HepG2 (cell line): ENCODE measurements around the gene ADORA3.

ENCODE experiments used
- MTA1 ChIP-seq: sonication (generic); formaldehyde crosslinking; IDR thresholded peaks from 2 replicates; pipeline ENCODE4 v1.4.0; 2020; ENCODE audit warnings: missing genetic modification reagents, mild to moderate bottlenecking, borderline replicate concordance
- NONO ChIP-seq, 2 experiments: fragments of 450-650 bp in 1 of 2; sonication (generic) in 1 of 2; formaldehyde crosslinking in 1 of 2; IDR thresholded peaks in 1 of 2; conservative IDR thresholded peaks in 1 of 2; 2 replicates each; pipeline versions ENCODE4 v1.6.1 to v1.8.0; 2017 to 2022; ENCODE audit warnings: mild to moderate bottlenecking in 1 of 2, missing genetic modification reagents in 1 of 2, moderate library complexity in 1 of 2
- PBX3 ChIP-seq: sonication (generic); formaldehyde crosslinking; IDR thresholded peaks from 2 replicates; pipeline ENCODE4 v1.8.1; 2023; ENCODE audit warnings: missing genetic modification reagents, inconsistent platforms, borderline replicate concordance
- SOX13 ChIP-seq, 3 experiments: fragments of 450-650 bp in 1 of 3; sonication (generic) in 1 of 3; formaldehyde crosslinking in 1 of 3; IDR thresholded peaks in 2 of 3; conservative IDR thresholded peaks in 1 of 3; 2 replicates each; pipeline versions ENCODE4 v1.5.0 to v1.6.1; 2016 to 2020; ENCODE audit warnings: antibody characterized with exemption in 1 of 3, mild to moderate bottlenecking in 1 of 3, missing compliant biosample characterization in 1 of 3, missing genetic modification reagents in 1 of 3, moderate library complexity in 1 of 3

GRCh38 chr1:111471538-111471937, 31.9 kb downstream of the ADORA3 start:
- TF ChIP-seq SOX13 (IDR thresholded peaks at IDR 0.05) (no peak), SOX13 (CRISPR knock-in tag; conservative IDR thresholded peaks at IDR 0.05 in 1 of 2, IDR thresholded peaks at IDR 0.05 in 1 of 2) (no peak), MTA1 (CRISPR knock-in tag) (no peak), PBX3 (CRISPR knock-in tag) (no peak), NONO (IDR thresholded peaks at IDR 0.05) (no peak), NONO (CRISPR knock-in tag; conservative IDR thresholded peaks at IDR 0.05) (no peak)
